GM23338 (cell line): ENCODE measurements around the gene ZFP64.

ENCODE experiments used
- EZH2 ChIP-seq: fragments of 200-600 bp; sonication (generic); IDR thresholded peaks from one replicate; pipeline ENCODE4 v1.8.0; 2017; ENCODE audit warnings: antibody characterized with exemption, mild to moderate bottlenecking, low read depth; ENCODE audit not compliant: unreplicated experiment
- EZH2phosphoT487 ChIP-seq: fragments of 200-600 bp; sonication (generic); IDR thresholded peaks from one replicate; pipeline ENCODE4 v1.8.1; 2018; ENCODE audit warnings: antibody characterized with exemption; ENCODE audit not compliant: unreplicated experiment
- JUNB ChIP-seq: IDR thresholded peaks from one replicate; pipeline ENCODE4 v1.6.1; 2016; ENCODE audit warnings: antibody characterized with exemption; ENCODE audit not compliant: unreplicated experiment
- POLR2AphosphoS5 ChIP-seq: IDR thresholded peaks from 2 replicates; pipeline ENCODE4 v1.6.1; 2016; ENCODE audit warnings: antibody characterized with exemption, low read depth
- ZNF114 ChIP-seq: fragments of 250-450 bp; sonication (Bioruptor Pico); IDR thresholded peaks from 2 replicates; pipeline ENCODE4 v1.5.0; 2020; ENCODE audit warnings: mild to moderate bottlenecking, moderate library complexity
- TF ChIP-seq, protein P1 (sequence below), 2 experiments: fragments of 200-600 bp in 1 of 2; sonication (generic) in 1 of 2; conservative IDR thresholded peaks; 2 replicates each; pipeline versions ENCODE4 v1.5.1 to v1.6.1; 2016 to 2017; ENCODE audit warnings: antibody characterized with exemption in 2 of 2, low read depth in 2 of 2, mild to moderate bottlenecking in 2 of 2, moderate library complexity in 1 of 2
- TF ChIP-seq, protein P2 (sequence below): IDR thresholded peaks from one replicate; pipeline ENCODE4 v1.6.1; 2018; ENCODE audit warnings: antibody characterized with exemption; ENCODE audit not compliant: unreplicated experiment

DNA sequence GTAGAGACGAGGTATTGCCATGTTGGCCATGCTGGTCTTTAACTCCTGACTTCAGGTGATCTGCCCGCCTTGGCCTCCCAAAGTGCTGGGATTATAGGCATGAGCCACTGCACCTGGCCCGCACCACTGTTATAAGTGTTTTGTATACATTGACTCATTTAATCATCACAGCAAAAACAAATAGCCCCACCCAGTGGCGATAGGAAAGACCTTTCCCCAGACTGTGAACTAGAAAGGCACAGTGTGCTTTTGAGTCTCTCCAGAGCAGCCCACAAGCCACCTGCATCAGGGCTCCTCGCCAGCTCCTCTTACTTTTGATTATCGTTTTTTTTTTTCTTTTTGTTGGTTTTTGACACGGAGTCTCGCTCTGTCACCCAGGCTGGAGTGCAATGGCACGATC, 27.9 kb upstream of the ZFP64 start:
- no peak for TF ChIP-seq EZH2
- no peak for TF ChIP-seq ZNF114 (CRISPR knock-in tag)
- TF ChIP-seq, protein P1, sequence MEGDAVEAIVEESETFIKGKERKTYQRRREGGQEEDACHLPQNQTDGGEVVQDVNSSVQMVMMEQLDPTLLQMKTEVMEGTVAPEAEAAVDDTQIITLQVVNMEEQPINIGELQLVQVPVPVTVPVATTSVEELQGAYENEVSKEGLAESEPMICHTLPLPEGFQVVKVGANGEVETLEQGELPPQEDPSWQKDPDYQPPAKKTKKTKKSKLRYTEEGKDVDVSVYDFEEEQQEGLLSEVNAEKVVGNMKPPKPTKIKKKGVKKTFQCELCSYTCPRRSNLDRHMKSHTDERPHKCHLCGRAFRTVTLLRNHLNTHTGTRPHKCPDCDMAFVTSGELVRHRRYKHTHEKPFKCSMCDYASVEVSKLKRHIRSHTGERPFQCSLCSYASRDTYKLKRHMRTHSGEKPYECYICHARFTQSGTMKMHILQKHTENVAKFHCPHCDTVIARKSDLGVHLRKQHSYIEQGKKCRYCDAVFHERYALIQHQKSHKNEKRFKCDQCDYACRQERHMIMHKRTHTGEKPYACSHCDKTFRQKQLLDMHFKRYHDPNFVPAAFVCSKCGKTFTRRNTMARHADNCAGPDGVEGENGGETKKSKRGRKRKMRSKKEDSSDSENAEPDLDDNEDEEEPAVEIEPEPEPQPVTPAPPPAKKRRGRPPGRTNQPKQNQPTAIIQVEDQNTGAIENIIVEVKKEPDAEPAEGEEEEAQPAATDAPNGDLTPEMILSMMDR (conservative IDR thresholded peaks at IDR 0.05; ENCODE audit: low read depth in 2 of 2) = peak; percentile 61 to 71
- TF ChIP-seq, protein P2, sequence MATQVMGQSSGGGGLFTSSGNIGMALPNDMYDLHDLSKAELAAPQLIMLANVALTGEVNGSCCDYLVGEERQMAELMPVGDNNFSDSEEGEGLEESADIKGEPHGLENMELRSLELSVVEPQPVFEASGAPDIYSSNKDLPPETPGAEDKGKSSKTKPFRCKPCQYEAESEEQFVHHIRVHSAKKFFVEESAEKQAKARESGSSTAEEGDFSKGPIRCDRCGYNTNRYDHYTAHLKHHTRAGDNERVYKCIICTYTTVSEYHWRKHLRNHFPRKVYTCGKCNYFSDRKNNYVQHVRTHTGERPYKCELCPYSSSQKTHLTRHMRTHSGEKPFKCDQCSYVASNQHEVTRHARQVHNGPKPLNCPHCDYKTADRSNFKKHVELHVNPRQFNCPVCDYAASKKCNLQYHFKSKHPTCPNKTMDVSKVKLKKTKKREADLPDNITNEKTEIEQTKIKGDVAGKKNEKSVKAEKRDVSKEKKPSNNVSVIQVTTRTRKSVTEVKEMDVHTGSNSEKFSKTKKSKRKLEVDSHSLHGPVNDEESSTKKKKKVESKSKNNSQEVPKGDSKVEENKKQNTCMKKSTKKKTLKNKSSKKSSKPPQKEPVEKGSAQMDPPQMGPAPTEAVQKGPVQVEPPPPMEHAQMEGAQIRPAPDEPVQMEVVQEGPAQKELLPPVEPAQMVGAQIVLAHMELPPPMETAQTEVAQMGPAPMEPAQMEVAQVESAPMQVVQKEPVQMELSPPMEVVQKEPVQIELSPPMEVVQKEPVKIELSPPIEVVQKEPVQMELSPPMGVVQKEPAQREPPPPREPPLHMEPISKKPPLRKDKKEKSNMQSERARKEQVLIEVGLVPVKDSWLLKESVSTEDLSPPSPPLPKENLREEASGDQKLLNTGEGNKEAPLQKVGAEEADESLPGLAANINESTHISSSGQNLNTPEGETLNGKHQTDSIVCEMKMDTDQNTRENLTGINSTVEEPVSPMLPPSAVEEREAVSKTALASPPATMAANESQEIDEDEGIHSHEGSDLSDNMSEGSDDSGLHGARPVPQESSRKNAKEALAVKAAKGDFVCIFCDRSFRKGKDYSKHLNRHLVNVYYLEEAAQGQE = no peak
- TF ChIP-seq JUNB = no peak
- TF ChIP-seq EZH2phosphoT487 = no peak
- no peak for TF ChIP-seq POLR2AphosphoS5
